Brain microvascular endothelial cell (primary cell): ENCODE measurements around the gene FAM177B.

Source experiments
- DNase-seq: peaks from one replicate; pipeline ENCODE4 v3.0.0-alpha.2; 2020
- H3K27ac ChIP-seq: fragments of 250-450 bp; sonication (Bioruptor Pico); 2 replicates; pipeline ENCODE4 v1.5.1; 2020; ENCODE audit warnings: mild to moderate bottlenecking, moderate library complexity
- H3K27me3 ChIP-seq: fragments of 250-450 bp; sonication (Bioruptor Pico); replicated peaks from 2 replicates; pipeline ENCODE4 v1.5.1; 2020; ENCODE audit warnings: mild to moderate bottlenecking
- H3K36me3 ChIP-seq: fragments of 250-450 bp; sonication (Bioruptor Pico); replicated peaks from 2 replicates; pipeline ENCODE4 v1.5.1; 2020; ENCODE audit warnings: mild to moderate bottlenecking
- H3K4me3 ChIP-seq: 2 replicates; pipeline ENCODE4 v1.5.1; 2011; ENCODE audit warnings: low read depth, mild to moderate bottlenecking, control low read depth, low read length, moderate library complexity
- CTCF ChIP-seq: IDR thresholded peaks from 2 replicates; pipeline ENCODE4 v1.5.1; 2011; ENCODE audit warnings: low read depth, mild to moderate bottlenecking, moderate library complexity, low read length, control low read depth, inconsistent platforms; ENCODE audit errors: missing control alignments
- in situ Hi-C: cut with HindIII; loops from 2 replicates; pipeline ENCODE4 v1.10.0; 2017; ENCODE audit warnings: low sequenced_read_pairs, low pct_ligation_motif_present

The FAM177B gene

DNA sequence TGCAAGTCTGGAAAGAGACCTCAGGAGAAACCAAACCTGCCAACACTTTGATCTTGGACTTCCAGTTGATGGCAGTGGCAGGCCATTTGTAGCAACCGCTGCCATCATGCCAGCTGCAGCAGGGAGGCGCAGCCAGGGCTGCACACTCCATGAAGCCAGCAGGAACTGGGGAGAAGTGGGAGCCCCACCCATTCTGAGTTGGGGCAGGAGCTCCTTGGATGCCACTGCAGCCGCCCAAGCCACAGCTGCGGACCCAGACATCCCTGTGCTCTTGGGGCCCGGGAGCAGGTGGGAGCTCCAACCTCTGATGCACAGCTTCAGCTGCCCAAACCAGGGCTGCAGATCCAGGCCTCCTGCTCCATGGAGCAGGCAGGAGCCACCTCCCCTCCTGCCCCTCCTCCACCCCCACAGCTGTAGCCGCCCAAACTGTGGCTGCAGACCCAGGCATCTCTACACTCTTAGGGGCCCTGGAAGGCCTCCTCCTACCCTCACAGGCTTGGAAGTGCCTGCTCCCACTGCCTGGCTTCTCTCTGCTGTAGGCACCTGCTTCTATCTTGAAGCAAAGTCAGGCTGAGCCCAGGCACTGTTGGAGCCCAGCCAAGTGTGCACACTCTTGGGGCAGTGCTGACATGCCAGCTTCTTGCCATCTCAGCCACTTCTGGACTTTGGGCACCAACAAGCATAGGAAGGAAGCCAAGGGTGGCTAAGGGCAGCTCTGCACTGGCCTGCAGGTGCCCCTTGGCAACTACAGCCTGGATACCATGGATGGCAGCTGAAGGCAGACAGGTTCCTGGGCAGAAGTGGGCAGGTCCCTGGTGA, 57.9 kb downstream of the FAM177B start:
- Histone ChIP-seq H3K27ac (no peak overlapping the region), H3K4me3 (no peak overlapping the region), H3K36me3 (no peaks in the 10 kb centered on the region), H3K27me3 (no peaks in the 10 kb centered on the region)
- TF ChIP-seq CTCF = peak; percentile 32
- no peak for DNase-seq
- in situ Hi-C loops = no loop called here

GRCh38 chr1:222798116-222798515, 61.1 kb downstream of the FAM177B start:
- in situ Hi-C loops = no loop called here
- no peaks in the 10 kb centered on the region for H3K36me3 ChIP-seq
- H3K4me3 ChIP-seq = no peak overlapping the region
- DNase-seq = no peak
- H3K27me3 ChIP-seq = no peaks in the 10 kb centered on the region
- no peak overlapping the region for H3K27ac ChIP-seq
- TF ChIP-seq CTCF = no peak

GRCh38 chr1:222798975-222799374, 62.0 kb downstream of the FAM177B start:
- no peak for TF ChIP-seq CTCF
- Histone ChIP-seq H3K27me3 (no peaks in the 10 kb centered on the region), H3K4me3 (no peak overlapping the region), H3K27ac (no peak overlapping the region), H3K36me3 (no peaks in the 10 kb centered on the region)
- no peak for DNase-seq
- in situ Hi-C loops = no loop called here
